HG03066 (cell line): ENCODE data around the gene DDX47.
"Not testable (repeated sequence)": the region's sequence is repeated elsewhere in the genome, so short reads cannot be mapped to it uniquely, and the experiment has no call there.

Source experiments
- ATAC-seq: cut with Tn5 transposase; IDR thresholded peaks from one replicate; pipeline ENCODE4 v1.9.1; 2021; ENCODE audit warnings: low read depth; ENCODE audit not compliant: unreplicated experiment

The DDX47 gene

DNA sequence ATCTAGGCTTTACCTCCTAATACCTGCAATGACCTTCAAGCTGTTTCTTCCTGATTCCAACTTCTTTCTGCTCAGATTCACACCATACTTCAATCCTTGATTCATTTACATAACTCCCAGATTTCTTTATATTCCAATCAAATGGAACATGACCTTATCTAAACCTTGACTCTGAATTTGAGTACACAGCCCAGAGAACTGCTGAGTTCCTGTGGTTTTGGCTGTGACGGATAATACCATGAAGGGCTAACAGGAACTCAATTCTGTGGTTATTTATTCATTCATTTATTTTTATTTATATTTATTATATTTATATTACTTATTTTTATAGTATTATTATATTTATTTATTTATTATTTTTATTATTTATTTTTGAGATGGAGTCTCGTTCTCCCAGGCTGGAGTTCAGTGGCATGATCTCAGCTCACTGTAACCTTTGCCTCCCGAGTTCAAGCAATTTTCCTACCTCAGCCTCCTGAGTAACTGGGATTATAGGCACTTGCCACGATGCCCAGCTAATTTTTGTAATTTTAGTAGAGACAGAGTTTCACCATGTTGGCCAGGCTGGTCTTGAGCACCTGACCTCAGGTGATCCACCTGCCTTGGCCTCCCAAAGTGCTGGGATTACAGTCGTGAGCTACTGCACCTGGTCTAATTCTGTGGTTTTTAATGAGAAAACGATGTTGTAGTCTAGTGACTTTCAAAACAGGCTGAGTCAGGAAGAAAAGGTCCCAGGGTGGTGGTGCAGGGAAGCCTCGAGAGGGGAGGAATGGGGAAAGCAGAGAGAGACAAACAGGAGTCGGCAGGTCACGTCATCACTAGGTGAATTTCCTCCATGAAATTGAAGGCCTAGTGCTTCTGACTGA, 16.0 kb upstream of the DDX47 start:
- no peak for ATAC-seq

DNA sequence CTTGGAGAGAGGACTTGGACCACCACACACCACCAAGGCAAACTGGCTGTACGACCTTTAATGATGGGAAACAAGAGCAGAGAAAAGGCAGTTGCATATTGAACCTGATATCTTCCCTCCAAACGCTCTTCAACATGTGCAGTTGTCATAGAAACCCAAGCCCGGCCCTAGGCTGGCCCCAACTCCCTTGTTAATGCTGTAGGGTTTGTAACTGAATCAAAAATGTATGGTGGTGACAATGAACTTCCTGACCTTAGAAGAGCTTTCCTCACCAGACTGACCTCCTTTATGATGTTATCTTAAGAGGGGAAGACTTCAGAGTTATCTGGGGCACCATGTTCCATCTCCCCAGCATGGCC, 15.4 kb upstream of the DDX47 start:
- no peak for ATAC-seq

DNA sequence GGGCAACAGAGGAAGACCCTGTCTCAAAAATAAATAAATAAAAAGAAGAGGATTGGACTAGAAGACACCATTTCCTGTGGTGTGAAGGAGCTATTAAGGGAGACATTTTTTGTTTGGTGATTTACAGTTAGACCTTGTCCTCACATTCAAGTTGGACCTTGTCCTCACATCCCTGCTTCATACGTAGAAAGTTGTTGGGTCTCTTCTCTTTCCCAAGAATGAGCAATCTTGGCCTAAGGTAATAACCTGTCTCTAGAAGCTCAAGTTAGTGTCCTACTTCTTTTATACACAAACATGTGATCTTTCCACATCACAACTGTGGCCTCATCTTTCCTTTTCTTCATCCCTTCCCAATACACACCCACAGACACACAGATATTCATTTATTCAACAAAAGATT, 14.7 kb upstream of the DDX47 start:
- no peak for ATAC-seq

DNA sequence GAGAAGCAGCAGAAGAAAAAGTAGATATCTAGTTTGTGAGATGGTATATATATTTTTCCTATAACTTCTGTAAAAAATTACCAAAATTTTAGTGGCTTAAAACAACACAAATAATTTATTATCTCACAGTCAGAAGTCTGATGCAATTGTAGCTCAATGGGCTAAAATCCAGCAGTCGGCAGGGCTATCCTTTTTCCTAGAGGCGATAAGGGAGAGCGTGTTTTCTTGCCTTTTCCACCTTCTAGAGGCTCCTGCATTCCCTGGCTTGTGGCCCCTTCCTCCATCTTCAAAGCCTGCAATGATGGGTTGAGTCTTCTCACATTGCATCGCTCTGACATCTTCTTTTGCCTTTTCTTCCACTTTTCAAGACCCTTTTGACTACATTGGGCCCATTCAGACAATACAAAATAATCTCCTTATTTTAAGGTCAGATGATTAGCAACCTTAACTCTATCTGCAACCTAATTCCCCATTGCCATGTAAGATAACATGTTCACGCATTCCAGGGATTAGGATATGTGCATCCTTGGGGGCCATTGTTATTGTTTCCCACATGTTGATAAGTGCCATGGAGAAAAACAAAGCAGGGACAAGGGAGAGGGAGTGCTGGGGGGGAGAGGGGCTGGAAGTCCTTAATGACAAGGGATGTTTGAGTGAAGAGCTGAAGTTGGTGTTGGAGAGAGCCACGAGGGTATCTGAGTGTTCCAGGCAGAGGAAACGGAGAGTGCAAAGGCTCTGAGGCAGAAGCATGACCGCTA, 13.8 kb upstream of the DDX47 start:
- no peak for ATAC-seq

- no peak for ATAC-seq
Measured at GRCh38 chr12:12800406-12801180, 12.6 kb upstream of the DDX47 start.

DNA sequence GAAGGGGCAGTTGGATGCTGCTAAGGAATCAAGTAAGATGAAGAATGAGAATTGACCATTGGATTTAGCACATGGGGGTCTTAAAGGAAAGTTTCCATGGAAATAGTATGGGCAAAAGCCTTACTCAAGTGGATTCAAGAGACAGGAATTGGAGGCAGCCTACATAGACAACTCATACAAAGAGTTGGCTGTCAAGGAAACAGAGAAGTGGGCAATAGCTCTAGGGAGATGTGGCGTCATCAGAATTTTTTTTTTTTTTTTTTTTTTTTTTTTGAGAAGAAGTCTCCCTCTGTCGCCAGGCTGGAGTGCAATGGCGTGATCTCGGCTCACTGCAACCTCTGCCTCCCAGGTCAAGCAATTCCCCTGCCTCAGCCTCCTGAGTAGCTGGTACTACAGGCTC, 11.5 kb upstream of the DDX47 start:
- not testable (repeated sequence) for ATAC-seq

- peak; percentile 84 for ATAC-seq
Measured at GRCh38 chr12:12803186-12803585, 10.0 kb upstream of the DDX47 start.

GRCh38 chr12:12804011-12804410, 9.1 kb upstream of the DDX47 start:
- ATAC-seq: no peak

- no peak for ATAC-seq
Measured at GRCh38 chr12:12804432-12804886, 8.7 kb upstream of the DDX47 start.

DNA sequence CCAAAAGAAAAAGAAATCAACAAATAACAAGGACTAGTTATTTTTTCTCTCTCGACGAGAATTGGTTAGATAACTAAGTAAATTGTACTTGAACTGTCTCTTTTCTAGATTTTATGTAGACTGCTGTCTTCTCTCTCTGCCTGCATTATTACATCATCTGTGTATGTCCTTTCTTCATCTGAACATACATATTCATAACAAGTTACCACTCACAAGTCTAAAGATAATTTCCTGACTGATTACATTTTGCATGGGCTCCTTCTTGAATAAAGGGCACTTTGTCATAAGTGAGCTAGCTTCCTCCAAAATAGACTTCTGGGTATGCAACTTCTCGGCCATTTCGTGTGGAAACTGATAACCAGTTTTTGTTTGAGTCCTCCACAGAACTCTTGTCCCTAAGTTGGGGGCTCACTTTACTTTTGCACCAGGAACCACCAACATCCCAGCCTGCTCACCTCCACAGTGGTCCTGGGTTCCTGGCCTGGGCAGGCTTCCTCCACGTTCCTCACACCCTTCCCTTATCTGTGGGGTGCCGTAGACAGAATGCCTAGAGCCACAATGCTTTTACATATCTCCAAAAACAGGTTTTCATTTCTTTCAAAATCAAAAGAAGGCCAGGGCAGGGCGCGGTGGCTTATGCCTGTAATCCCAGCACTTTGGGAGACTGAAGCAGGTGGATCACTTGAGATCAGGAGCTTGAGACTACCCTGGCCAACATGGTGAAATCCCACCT, 6.2 kb upstream of the DDX47 start:
- ATAC-seq: no peak

GRCh38 chr12:12807517-12807903, 5.6 kb upstream of the DDX47 start:
- not testable (repeated sequence) for ATAC-seq

DNA sequence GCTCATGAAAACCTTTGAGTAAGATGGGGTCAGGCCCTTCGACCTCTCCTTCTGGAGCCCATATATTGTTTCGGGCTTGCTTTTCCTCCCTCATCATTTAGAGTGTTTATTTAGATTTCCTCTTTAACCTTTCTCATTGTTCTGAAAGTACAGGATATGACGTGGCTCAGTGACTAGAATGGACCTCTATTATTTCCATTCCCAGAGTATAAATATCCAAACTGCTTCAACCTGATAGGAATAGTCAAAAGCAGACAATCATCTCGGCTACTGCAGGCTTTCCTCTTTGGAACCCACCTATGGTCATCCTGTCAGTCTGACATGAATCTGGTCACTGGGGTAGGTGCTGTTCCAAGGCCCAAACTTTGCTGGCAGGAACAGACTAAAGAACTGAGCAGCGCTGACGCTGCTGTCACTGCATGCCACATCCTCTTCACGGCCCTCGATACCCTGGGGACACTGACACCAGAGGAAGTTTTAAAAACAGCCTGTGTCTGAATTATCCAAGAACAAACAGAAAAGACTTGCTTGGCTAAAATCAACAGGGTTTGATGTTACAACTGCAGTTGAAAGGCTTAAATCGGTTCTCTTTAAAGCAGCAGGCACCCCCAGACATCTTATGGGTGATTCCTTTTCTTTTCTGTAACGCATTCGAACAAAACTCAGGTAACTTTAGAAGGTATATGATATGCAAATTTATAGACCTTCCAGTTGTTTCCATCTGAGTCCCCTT, 5.0 kb upstream of the DDX47 start:
- ATAC-seq: peak; percentile 64

DNA sequence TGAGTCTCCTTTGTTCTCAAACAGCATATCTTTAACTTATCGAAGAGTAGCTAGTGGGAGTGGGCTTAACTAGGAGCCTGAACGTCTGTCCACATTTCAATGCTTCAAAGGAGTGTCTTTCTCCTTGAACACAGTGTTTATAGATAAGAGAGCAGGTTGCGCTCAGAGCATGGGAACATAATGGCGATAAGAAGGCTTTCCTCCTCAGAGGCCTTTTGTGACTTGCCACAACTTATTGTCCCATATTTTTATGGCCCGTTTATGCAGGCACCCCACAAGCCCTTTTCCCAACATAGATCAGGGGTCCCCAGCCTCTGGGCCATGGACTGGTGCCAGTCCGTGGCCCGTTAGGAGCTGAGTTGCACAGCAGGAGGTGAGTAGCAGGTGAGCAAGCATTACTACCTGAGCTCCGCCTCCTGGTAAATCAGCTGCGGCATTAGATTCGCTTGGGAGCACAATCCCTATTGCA, 2.6 kb upstream of the DDX47 start:
- ATAC-seq: no peak

DNA sequence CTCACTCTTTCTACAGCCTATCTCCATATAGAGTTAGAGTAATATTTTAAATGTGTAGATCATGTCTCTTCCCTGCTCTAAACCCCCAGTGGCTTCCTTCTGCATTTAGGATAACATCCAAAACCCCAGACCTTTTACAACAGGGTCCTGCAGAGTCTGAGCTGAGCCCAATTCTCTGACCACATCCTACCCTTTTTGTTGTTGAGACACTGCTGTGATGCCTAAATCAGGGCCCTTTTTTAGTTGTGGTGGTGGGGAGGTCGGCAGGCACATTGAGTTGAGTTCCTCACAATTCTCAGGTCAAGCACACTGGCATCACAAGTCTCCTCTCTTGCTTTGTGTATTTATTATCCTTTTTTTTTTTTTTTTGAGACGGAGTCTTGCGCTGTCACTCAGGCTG, 1.8 kb upstream of the DDX47 start:
- ATAC-seq: no peak

DNA sequence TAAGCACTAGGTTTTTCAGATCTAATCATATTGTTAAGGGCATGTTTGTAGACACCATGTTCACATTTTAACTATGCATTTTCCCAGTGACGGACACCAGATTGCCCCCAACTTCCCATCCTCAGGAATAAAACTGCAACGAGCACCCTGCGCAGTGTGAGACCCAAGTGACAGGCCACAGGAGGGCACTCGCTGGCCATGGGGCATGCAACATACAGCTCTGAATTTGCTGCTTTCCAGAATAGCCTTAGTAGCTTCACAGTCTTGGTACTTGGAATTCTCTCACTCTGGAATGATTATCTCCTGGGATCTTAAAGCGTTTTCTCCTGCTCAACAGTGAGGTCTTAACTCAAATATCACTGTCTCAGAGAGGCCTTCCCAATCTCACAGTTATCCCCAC, 972 bp upstream of the DDX47 start:
- no peak for ATAC-seq

- ATAC-seq: no peak
Measured at GRCh38 chr12:12812618-12813119, 477 bp upstream of the DDX47 start.

GRCh38 chr12:12817616-12818015, 4.5 kb downstream of the DDX47 start:
- ATAC-seq: peak; percentile 32

DNA sequence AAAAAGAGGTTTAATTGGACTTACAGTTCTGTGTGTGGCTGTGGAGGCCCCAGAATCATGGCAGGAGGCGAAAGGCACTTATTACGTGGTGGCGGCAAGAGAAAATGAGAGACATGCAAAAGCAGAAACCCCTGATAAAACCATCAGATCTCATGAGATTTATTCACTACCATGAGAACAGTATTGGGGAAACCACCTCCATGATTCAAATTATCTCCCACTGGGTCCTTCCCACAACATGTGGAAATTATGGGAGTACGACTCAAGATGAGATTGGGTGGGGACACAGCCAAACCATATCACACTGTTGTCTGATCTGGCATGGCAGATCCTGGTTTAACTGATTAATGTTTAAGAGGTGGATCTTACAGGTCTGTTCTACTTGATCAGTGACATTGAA, 5.6 kb downstream of the DDX47 start:
- no peak for ATAC-seq

DNA sequence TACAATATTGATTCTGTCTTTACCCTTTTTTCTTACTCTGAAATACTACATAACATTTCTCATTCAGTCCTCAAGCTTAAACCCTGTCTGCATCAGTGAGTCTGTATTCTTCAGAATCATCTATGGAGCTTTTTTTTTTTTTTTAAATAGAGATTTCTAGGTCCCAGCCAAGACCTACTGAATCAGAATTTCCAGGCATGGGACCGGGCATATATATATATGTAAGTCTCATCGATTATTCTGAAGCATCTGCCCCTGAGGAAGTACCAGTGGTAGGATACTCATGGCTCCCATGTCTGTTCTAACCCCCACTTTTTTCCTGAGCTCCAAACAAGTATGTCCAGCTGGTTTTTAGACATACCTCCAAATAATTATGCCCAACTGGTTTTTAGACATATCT, 6.1 kb downstream of the DDX47 start:
- no peak for ATAC-seq
